HL-60 (cell line): ENCODE data around the gene UGDH.
"Not testable (repeated sequence)": the region's sequence is repeated elsewhere in the genome, so short reads cannot be mapped to it uniquely, and the experiment has no call there.

Source experiments
- GABPA ChIP-seq: IDR thresholded peaks from 2 replicates; pipeline ENCODE4 v1.6.1; 2012; ENCODE audit warnings: low read depth
- TF ChIP-seq, protein P1 (sequence below): IDR thresholded peaks from one replicate; pipeline ENCODE4 v1.5.1; 2011; ENCODE audit warnings: low read length, control low read depth, inconsistent platforms; ENCODE audit not compliant: insufficient read depth

DNA sequence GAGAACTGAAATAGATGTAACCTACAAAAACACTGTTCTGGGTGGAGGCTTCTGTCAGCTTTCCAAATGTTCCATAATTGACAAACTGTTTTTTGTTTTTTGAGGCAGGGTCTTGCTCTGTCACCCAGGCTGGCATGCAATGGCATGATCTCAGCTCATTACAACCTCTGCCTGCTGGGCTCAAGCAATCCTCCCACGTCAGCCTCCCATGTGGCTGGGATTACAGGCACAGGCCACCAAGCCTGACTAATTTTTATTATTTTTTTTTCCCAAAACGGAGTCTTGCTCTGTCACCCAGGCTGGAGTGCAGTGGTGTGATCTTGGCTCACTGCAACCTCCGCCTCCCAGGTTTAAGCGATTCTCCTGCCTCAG, 24.6 kb downstream of the UGDH start:
- TF ChIP-seq, protein P1, sequence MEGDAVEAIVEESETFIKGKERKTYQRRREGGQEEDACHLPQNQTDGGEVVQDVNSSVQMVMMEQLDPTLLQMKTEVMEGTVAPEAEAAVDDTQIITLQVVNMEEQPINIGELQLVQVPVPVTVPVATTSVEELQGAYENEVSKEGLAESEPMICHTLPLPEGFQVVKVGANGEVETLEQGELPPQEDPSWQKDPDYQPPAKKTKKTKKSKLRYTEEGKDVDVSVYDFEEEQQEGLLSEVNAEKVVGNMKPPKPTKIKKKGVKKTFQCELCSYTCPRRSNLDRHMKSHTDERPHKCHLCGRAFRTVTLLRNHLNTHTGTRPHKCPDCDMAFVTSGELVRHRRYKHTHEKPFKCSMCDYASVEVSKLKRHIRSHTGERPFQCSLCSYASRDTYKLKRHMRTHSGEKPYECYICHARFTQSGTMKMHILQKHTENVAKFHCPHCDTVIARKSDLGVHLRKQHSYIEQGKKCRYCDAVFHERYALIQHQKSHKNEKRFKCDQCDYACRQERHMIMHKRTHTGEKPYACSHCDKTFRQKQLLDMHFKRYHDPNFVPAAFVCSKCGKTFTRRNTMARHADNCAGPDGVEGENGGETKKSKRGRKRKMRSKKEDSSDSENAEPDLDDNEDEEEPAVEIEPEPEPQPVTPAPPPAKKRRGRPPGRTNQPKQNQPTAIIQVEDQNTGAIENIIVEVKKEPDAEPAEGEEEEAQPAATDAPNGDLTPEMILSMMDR = not testable (repeated sequence)
- TF ChIP-seq GABPA = not testable (repeated sequence)
